GM18526 (cell line): ENCODE measurements around the gene FKBP1A.
A peak's percentile ranks its signal among the peaks of the same experiment; 100 is the strongest.

Experiments used
- POLR2A ChIP-seq: IDR thresholded peaks from 3 replicates; pipeline ENCODE4 v1.6.1; 2011; ENCODE audit not compliant: insufficient read length; ENCODE audit errors: extremely low read depth

The FKBP1A gene

GRCh38 chr20:1333462-1334369, 59.1 kb downstream of the FKBP1A start:
- no peak for TF ChIP-seq POLR2A

GRCh38 chr20:1332749-1333300, 60.0 kb downstream of the FKBP1A start:
- no peak for TF ChIP-seq POLR2A

GRCh38 chr20:1331801-1332453, 60.9 kb downstream of the FKBP1A start:
- no peak for TF ChIP-seq POLR2A

- TF ChIP-seq POLR2A, result no peak
These were observed 61.8 kb downstream of the FKBP1A start for GRCh38 chr20:1331101-1331500.

- no peak for TF ChIP-seq POLR2A
These were observed 62.6 kb downstream of the FKBP1A start for GRCh38 chr20:1330075-1330830.

GRCh38 chr20:1328680-1329330, 64.0 kb downstream of the FKBP1A start, which contains the start of gene SDCBP2:
Gene SDCBP2 (minus strand): TSS chr20:1329139. CDS start chr20:1320416, 8,723 bp downstream.
- TF ChIP-seq POLR2A, result no peak

- no peak for TF ChIP-seq POLR2A
These were observed 64.8 kb downstream of the FKBP1A start for GRCh38 chr20:1327827-1328679.

GRCh38 chr20:1327241-1327653, 65.6 kb downstream of the FKBP1A start:
- TF ChIP-seq POLR2A, result no peak

- TF ChIP-seq POLR2A, result no peak
These were observed 66.6 kb downstream of the FKBP1A start for GRCh38 chr20:1326031-1326930.

- peak; percentile 95 for TF ChIP-seq POLR2A
These were observed 67.5 kb downstream of the FKBP1A start for GRCh38 chr20:1325173-1326030.

- no peak for TF ChIP-seq POLR2A
These were observed 68.2 kb downstream of the FKBP1A start for GRCh38 chr20:1324598-1325172.
